ENCODE results near the gene CH25H.

- no peak for TF ChIP-seq CTCF (IDR thresholded peaks at IDR 0.05)
- no peak for TF ChIP-seq POLR2A (IDR thresholded peaks at IDR 0.05)
Measured at GRCh38 chr10:89233033-89233432, 25.9 kb upstream of the CH25H start.
